HEK293T (cell line): ENCODE data around the gene WDR47.

Experiments
- SP1 ChIP-seq: fragments of 450-650 bp; IDR thresholded peaks from 2 replicates; pipeline ENCODE4 v1.6.1; 2017
- SUZ12 ChIP-seq: fragments of 450-650 bp; IDR thresholded peaks from 2 replicates; pipeline ENCODE4 v1.6.1; 2016; ENCODE audit warnings: mild to moderate bottlenecking
- TARDBP ChIP-seq: fragments of 450-650 bp; IDR thresholded peaks from 2 replicates; pipeline ENCODE4 v1.6.1; 2016

- TF ChIP-seq SP1: no peak
- no peak for TF ChIP-seq SUZ12
- no peak for TF ChIP-seq TARDBP
Measured at GRCh38 chr1:108947871-108948525, 93.9 kb downstream of the WDR47 start.
